ENCODE results near the gene NFKBIE. TPM values are rescaled to one million over a fixed set of nuclear protein-coding genes. Genes with fewer than 3 reads are reported as not detected.

NFKBIE gene
- polyA plus RNA-seq, 1 donor from 2014 or later, result 16.8 TPM

- no peaks in the 10 kb centered on the region for H4K20me1 ChIP-seq (ENCODE audit: insufficient read depth)
- H3K27me3 ChIP-seq (ENCODE audit: insufficient read depth, low read depth, low read length), result no peaks in the 10 kb centered on the region
- no peaks in the 10 kb centered on the region for H3K36me3 ChIP-seq (ENCODE audit: insufficient read depth, low read length)
- H3K4me2 ChIP-seq (ENCODE audit: low read length), result no peak overlapping the region
- H3K9ac ChIP-seq (ENCODE audit: low read length), result no peak overlapping the region
- TF ChIP-seq, protein P1, sequence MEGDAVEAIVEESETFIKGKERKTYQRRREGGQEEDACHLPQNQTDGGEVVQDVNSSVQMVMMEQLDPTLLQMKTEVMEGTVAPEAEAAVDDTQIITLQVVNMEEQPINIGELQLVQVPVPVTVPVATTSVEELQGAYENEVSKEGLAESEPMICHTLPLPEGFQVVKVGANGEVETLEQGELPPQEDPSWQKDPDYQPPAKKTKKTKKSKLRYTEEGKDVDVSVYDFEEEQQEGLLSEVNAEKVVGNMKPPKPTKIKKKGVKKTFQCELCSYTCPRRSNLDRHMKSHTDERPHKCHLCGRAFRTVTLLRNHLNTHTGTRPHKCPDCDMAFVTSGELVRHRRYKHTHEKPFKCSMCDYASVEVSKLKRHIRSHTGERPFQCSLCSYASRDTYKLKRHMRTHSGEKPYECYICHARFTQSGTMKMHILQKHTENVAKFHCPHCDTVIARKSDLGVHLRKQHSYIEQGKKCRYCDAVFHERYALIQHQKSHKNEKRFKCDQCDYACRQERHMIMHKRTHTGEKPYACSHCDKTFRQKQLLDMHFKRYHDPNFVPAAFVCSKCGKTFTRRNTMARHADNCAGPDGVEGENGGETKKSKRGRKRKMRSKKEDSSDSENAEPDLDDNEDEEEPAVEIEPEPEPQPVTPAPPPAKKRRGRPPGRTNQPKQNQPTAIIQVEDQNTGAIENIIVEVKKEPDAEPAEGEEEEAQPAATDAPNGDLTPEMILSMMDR (IDR thresholded peaks at IDR 0.05; ENCODE audit: poor library complexity, severe bottlenecking), result no peak
- TF ChIP-seq MXI1 (conservative IDR thresholded peaks at IDR 0.05; ENCODE audit: poor library complexity, severe bottlenecking) (no peak), POLR2AphosphoS5 (IDR thresholded peaks at IDR 0.05) (no peak), EZH2 (IDR thresholded peaks at IDR 0.05; ENCODE audit: borderline replicate concordance, insufficient read depth, low read length, poor library complexity, severe bottlenecking) (no peak), SMC3 (conservative IDR thresholded peaks at IDR 0.05; ENCODE audit: poor library complexity) (no peak), RAD21 (conservative IDR thresholded peaks at IDR 0.05) (no peak), REST (IDR thresholded peaks at IDR 0.05; ENCODE audit: borderline replicate concordance) (no peak), EP300 (conservative IDR thresholded peaks at IDR 0.05; ENCODE audit: poor library complexity, severe bottlenecking) (no peak), TAF1 (IDR thresholded peaks at IDR 0.05; ENCODE audit: low read depth) (no peak)
- H3K79me2 ChIP-seq (replicated peaks; ENCODE audit: insufficient read depth, low read length), result no peaks in the 10 kb centered on the region
- no peak overlapping the region for H3K4me3 ChIP-seq (ENCODE audit: low read length)
- no peaks in the 10 kb centered on the region for H3K9me3 ChIP-seq (ENCODE audit: low read length)
- H2AFZ ChIP-seq (ENCODE audit: low read depth, low read length), result no peak overlapping the region
- H3K27ac ChIP-seq (ENCODE audit: low read length), result no peak overlapping the region
- H3K9me2 ChIP-seq (ENCODE audit: insufficient read depth, low read length), result no peaks in the 10 kb centered on the region
- H3F3A ChIP-seq (ENCODE audit: insufficient read depth, low read length, poor library complexity, severe bottlenecking), result no peaks in the 10 kb centered on the region
Observed at GRCh38 chr6:44301106-44301505, 35.8 kb upstream of the NFKBIE start.

GRCh38 chr6:44300292-44300823, 35.0 kb upstream of the NFKBIE start:
- no peaks in the 10 kb centered on the region for H3K36me3 ChIP-seq (ENCODE audit: insufficient read depth, low read length)

More at GRCh38 chr6:44300292-44300823, 35.0 kb upstream of the NFKBIE start:
- no peaks in the 10 kb centered on the region for H4K20me1 ChIP-seq (ENCODE audit: insufficient read depth)
- H3K9me2 ChIP-seq (ENCODE audit: insufficient read depth, low read length), result no peaks in the 10 kb centered on the region
- no peaks in the 10 kb centered on the region for H3K27me3 ChIP-seq (ENCODE audit: insufficient read depth, low read depth, low read length)
- H2AFZ ChIP-seq (ENCODE audit: low read depth, low read length), result no peak overlapping the region
- H3K27ac ChIP-seq (ENCODE audit: low read length), result no peak overlapping the region
- H3K79me2 ChIP-seq (replicated peaks; ENCODE audit: insufficient read depth, low read length), result no peaks in the 10 kb centered on the region
- no peak overlapping the region for H3K4me3 ChIP-seq (ENCODE audit: low read length)
- H3K9ac ChIP-seq (ENCODE audit: low read length), result no peak overlapping the region
- no peaks in the 10 kb centered on the region for H3F3A ChIP-seq (ENCODE audit: insufficient read depth, low read length, poor library complexity, severe bottlenecking)
- no peaks in the 10 kb centered on the region for H3K9me3 ChIP-seq (ENCODE audit: low read length)
- H3K4me2 ChIP-seq (ENCODE audit: low read length), result no peak overlapping the region
- TF ChIP-seq REST (IDR thresholded peaks at IDR 0.05; ENCODE audit: borderline replicate concordance) (no peak), RAD21 (conservative IDR thresholded peaks at IDR 0.05) (no peak), TAF1 (IDR thresholded peaks at IDR 0.05; ENCODE audit: low read depth) (no peak), MXI1 (conservative IDR thresholded peaks at IDR 0.05; ENCODE audit: poor library complexity, severe bottlenecking) (no peak), SMC3 (conservative IDR thresholded peaks at IDR 0.05; ENCODE audit: poor library complexity) (no peak), POLR2AphosphoS5 (IDR thresholded peaks at IDR 0.05) (no peak), EZH2 (IDR thresholded peaks at IDR 0.05; ENCODE audit: borderline replicate concordance, insufficient read depth, low read length, poor library complexity, severe bottlenecking) (no peak), EP300 (conservative IDR thresholded peaks at IDR 0.05; ENCODE audit: poor library complexity, severe bottlenecking) (no peak)
- TF ChIP-seq, protein P1 (IDR thresholded peaks at IDR 0.05; ENCODE audit: poor library complexity, severe bottlenecking), result no peak
